Spleen (tissue), 13 donors: ENCODE measurements around the gene GATD1. TPM values are rescaled to one million over a fixed set of nuclear protein-coding genes. Genes with fewer than 3 reads are reported as not detected.

Source experiments
- DNase-seq: peaks from one replicate; pipeline ENCODE4 v3.0.0-alpha.2; 2020
- H3K27ac ChIP-seq, 8 donors: fragments of 200-600 bp; sonication (generic) in 7 of 8; 1 replicate in 4 of 8; 2 replicates in 4 of 8; pipeline versions ENCODE4 v1.5.0 to v1.8.0; 2016 to 2021; ENCODE audit warnings: inconsistent platforms in 4 of 8, mild to moderate bottlenecking in 4 of 8, moderate library complexity in 1 of 8
- H3K27me3 ChIP-seq, 7 donors: fragments of 200-600 bp; sonication (generic) in 6 of 7; replicated peaks in 1 of 7; 1 replicate in 4 of 7; 2 replicates in 3 of 7; pipeline versions ENCODE4 v1.5.0 to v1.8.0; 2016 to 2021; ENCODE audit warnings: inconsistent platforms in 3 of 7, mild to moderate bottlenecking in 1 of 7
- H3K36me3 ChIP-seq, 6 donors: fragments of 200-600 bp; sonication (generic) in 5 of 6; 1 replicate in 4 of 6; 2 replicates in 2 of 6; pipeline versions ENCODE4 v1.5.0 to v1.8.0; 2016 to 2021; ENCODE audit warnings: inconsistent platforms in 2 of 6
- H3K4me1 ChIP-seq, 6 donors: fragments of 200-600 bp; sonication (generic) in 5 of 6; 1 replicate in 3 of 6; 2 replicates in 3 of 6; pipeline versions ENCODE4 v1.5.0 to v1.8.0; 2016 to 2021; ENCODE audit warnings: inconsistent platforms in 3 of 6
- H3K4me3 ChIP-seq, 8 donors: fragments of 200-600 bp; sonication (generic) in 7 of 8; 1 replicate in 4 of 8; 2 replicates in 4 of 8; pipeline versions ENCODE4 v1.5.0 to v1.8.0; 2016 to 2021; ENCODE audit warnings: inconsistent platforms in 4 of 8, mild to moderate bottlenecking in 4 of 8, moderate library complexity in 2 of 8
- H3K9me3 ChIP-seq, 8 donors: fragments of 200-600 bp; sonication (generic) in 7 of 8; 1 replicate in 4 of 8; 2 replicates in 4 of 8; pipeline versions ENCODE4 v1.5.0 to v1.8.0; 2016 to 2021; ENCODE audit warnings: inconsistent platforms in 4 of 8
- POLR2A ChIP-seq, 3 donors: fragments of 450-650 bp; IDR thresholded peaks; one replicate each; pipeline ENCODE4 v1.5.1; 2017; ENCODE audit warnings: antibody characterized with exemption in 3 of 3, mild to moderate bottlenecking in 1 of 3
- POLR2AphosphoS5 ChIP-seq, 3 donors: sonication (generic); formaldehyde crosslinking; IDR thresholded peaks; one replicate each; pipeline ENCODE4 v1.5.1; 2017; ENCODE audit warnings: antibody characterized with exemption in 3 of 3
- WGBS, 5 donors: extraction: QIAGEN DNeasy Blood & Tissue Kit in 3 of 5; methylation state at CpG; one replicate each; pipeline versions ENCODE4 v1.1.5 to v1.1.7; 2013 to 2018; 5-methylcytosine and 5-hydroxymethylcytosine counted together
- intact Hi-C: fragments of 100-400 bp; cut with DNase I; formaldehyde crosslinking; loops from one replicate; pipeline ENCODE4 v1.15.0; 2023; ENCODE audit warnings: low total_unique reads
- long read RNA-seq, 2 donors: transcript quantifications; one replicate each; lab custom pipeline, GENCODE V29; 2026
- polyA plus RNA-seq, 3 donors: library from polyadenylated mRNA; stranded (reverse); fragments of 200-250 nt; gene quantifications; one replicate each; pipeline ENCODE4 v1.2.1, GENCODE V29; 2013
- total RNA-seq, 7 donors: library from RNA; depleted of rRNA in 3 of 7; stranded (reverse); fragments of >200 nt in 3 of 7; fragmentation: NEBNext Ultra II Directional in 4 of 7; extraction: Animal tissue kit (Norgen Biotek cat#: 25700) in 4 of 7; gene quantifications; one replicate each; pipeline versions ENCODE4 v1.1.0 to v1.2.1, GENCODE V29; 2016 to 2021
- TF ChIP-seq, protein P1 (sequence below), 11 experiments: fragments of 200-600 bp in 7 of 11; fragments of 450-650 bp in 4 of 11; sonication (generic) in 4 of 11; IDR thresholded peaks in 8 of 11; conservative IDR thresholded peaks in 3 of 11; 1 replicate in 7 of 11; 2 replicates in 4 of 11; pipeline versions ENCODE4 v1.4.0 to v1.8.0; 2016 to 2021; ENCODE audit warnings: antibody characterized with exemption in 11 of 11, inconsistent platforms in 4 of 11, mild to moderate bottlenecking in 1 of 11
- donor health status: healthy with polysubstance abuse.
- donor health status: DM: no; HTN: no; CAD: no; lungs with moderate emphysema.
- donor health status: DM: no; HTN: no; CAD: no.
- donor health status: Bipolar disorder and iron deficiency.
- donor health status: healthy.
- donor health status: DM: no; HTN: no; CAD: no.
- donor health status: DM: yes; HTN: yes; CAD: no.

GATD1 gene, protein sequence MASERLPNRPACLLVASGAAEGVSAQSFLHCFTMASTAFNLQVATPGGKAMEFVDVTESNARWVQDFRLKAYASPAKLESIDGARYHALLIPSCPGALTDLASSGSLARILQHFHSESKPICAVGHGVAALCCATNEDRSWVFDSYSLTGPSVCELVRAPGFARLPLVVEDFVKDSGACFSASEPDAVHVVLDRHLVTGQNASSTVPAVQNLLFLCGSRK
- total RNA-seq (10 to 100 TPM; 26.0 to 56.4 (median 50.9) TPM), polyA plus RNA-seq (10 to 100 TPM; 13.9 to 44.5 (median 17.4) TPM)
- long read RNA-seq, donor 1, full-length matches to known transcripts = 2 of 2 reads
- long read RNA-seq, donor 1, partial matches to known transcripts = 0 of 2 reads
- long read RNA-seq, donor 1, other reads (novel, unspliced or antisense) = 0 of 2 reads
- long read RNA-seq, donor 2, full-length matches to known transcripts = 3 of 3 reads
- long read RNA-seq, donor 2, partial matches to known transcripts = 0 of 3 reads
- long read RNA-seq, donor 2, other reads (novel, unspliced or antisense) = 0 of 3 reads

DNA sequence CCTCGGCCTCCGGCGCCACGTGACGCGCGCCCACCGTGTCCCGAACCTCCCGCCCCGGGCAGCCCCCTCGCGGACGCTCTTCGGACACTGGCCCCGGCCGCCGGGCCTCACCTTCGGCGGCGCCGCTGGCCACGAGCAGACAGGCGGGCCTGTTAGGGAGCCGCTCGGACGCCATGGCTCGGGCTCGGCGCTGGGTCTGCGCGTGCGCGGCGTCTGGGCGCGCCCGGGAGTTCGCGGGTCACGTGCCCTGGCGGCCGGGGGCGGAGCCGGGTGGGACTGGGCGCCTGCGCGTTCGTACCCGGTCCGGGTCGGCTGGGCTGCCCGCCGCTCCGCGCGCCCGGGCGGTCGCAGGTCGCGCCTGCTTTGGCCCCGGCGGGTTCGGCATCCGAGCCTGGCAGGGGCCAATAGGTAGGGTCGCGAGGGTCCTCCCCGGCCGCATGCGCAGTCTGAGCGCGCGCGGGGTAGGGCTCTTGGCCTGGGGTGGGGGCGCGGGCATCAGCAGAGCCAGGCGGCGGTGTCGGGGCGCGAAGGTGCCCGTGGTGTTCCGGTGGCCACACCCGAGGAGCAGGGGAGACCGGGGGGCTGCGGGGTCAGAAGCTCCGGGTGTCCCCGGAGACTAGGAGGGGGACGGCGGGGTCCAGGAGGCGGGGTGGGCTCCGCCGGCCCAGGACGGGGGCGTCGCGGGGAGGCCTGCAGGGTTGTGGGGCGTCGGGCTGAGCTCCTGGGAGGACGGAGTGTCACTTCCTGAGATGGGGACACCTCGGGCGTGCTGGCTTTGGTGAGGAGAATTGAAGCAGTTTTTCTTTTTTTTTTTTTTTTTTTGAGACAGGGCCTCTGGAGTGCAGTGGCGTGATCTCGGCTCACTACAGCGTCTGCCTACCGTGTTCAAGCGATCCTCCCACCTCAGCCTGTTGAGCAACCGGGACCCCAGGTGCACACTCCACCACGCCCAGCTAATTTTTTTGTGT lies at the start of gene GATD1:
GATD1 (minus strand) TSS at position 200 of the 968 bp plus-strand sequence; CDS start at position 175, 25 bp downstream.
- no peaks in the 10 kb centered on the region for H3K27me3 ChIP-seq
- no peaks in the 10 kb centered on the region for H3K9me3 ChIP-seq
- DNase-seq = peak; percentile 99
- peak within 1 kb of the TSS; percentile 46 to 97 (median 76) for H3K4me3 ChIP-seq
- peaks cover 14 to 74% (median 44%) of the 10 kb centered on the region in 6 donors for H3K4me1 ChIP-seq
- intact Hi-C loops = no loop called here
- peaks cover 0 to 23% (median 13%) of the 10 kb centered on the region in 6 donors for H3K36me3 ChIP-seq
- TF ChIP-seq, protein P1, sequence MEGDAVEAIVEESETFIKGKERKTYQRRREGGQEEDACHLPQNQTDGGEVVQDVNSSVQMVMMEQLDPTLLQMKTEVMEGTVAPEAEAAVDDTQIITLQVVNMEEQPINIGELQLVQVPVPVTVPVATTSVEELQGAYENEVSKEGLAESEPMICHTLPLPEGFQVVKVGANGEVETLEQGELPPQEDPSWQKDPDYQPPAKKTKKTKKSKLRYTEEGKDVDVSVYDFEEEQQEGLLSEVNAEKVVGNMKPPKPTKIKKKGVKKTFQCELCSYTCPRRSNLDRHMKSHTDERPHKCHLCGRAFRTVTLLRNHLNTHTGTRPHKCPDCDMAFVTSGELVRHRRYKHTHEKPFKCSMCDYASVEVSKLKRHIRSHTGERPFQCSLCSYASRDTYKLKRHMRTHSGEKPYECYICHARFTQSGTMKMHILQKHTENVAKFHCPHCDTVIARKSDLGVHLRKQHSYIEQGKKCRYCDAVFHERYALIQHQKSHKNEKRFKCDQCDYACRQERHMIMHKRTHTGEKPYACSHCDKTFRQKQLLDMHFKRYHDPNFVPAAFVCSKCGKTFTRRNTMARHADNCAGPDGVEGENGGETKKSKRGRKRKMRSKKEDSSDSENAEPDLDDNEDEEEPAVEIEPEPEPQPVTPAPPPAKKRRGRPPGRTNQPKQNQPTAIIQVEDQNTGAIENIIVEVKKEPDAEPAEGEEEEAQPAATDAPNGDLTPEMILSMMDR (IDR thresholded peaks at IDR 0.05 in 8 of 11, conservative IDR thresholded peaks at IDR 0.05 in 3 of 11) = no peak
- TF ChIP-seq POLR2A (IDR thresholded peaks at IDR 0.05) = peak in 2 of 3 donors; percentile 33 to 67
- TF ChIP-seq POLR2AphosphoS5 (IDR thresholded peaks at IDR 0.05) = peak; percentile 86 to 91 (median 90)
- 1 to 2% (median 1%) methylated on average over 60 to 110 of the region's 110 CpGs for WGBS, 5 donors
- H3K27ac ChIP-seq = peak within 1 kb of the TSS; percentile 43 to 91 (median 84)

DNA sequence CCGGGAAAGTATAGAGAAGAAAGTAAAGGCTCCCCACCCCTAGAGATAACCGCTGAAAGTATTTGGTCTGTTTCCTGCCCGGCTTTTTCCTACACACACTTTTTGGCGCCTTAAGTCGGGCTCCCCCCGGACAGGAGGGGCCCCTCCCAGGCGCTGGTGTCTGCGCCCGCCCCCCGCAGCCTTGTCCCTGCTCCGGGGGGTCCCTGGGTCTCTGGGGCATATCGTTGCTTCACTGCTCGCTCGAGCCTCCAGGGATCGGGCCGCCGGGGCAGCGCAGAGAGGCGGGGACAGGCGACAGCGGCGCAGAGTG lies 49.5 kb upstream of the GATD1 start:
- intact Hi-C loops = no loop called here
- H3K4me1 ChIP-seq = peaks cover 46 to 99% (median 78%) of the 10 kb centered on the region in 6 donors
- H3K36me3 ChIP-seq = peaks cover 0 to 42% (median 34%) of the 10 kb centered on the region in 6 donors
- H3K27me3 ChIP-seq = peaks cover 0 to 52% (median 22%) of the 10 kb centered on the region in 7 donors
- 0 to 2% (median 1%) methylated on average over 10 to 22 of the region's 22 CpGs for WGBS, 5 donors
- DNase-seq = no peak
- TF ChIP-seq POLR2AphosphoS5 (IDR thresholded peaks at IDR 0.05) = peak in 1 of 3 donors; percentile 21
- TF ChIP-seq, protein P1 (IDR thresholded peaks at IDR 0.05 in 8 of 11, conservative IDR thresholded peaks at IDR 0.05 in 3 of 11) = no peak
- TF ChIP-seq POLR2A (IDR thresholded peaks at IDR 0.05) = no peak
- H3K4me3 ChIP-seq = peak overlapping the region; percentile 29 to 74 (median 50)
- H3K9me3 ChIP-seq = no peaks in the 10 kb centered on the region
- H3K27ac ChIP-seq = peak overlapping the region in 7 of 8 donors; percentile 63 to 88 (median 80)

DNA sequence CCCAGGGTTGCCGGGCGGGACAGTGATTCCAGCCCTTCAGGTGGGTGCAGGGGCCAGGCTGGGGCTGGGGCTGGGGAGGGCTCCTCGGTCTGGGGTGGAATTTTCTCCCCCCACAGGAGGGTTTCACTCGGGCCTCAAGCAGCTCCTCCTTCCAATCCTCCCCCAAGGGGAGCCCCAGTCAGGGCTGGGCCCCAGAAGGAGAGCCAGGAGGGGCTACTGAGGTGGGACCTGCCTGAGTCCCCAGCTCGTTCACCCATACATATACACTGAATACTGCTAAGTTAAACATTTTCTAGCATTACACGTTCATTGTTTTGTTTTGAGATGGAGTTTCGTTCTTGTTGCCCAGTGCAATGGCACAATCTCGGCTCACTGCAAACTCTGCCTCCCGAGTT lies 48.9 kb upstream of the GATD1 start:
- no peak for DNase-seq
- peaks cover 49 to 99% (median 78%) of the 10 kb centered on the region in 6 donors for H3K4me1 ChIP-seq
- peaks cover 0 to 47% (median 34%) of the 10 kb centered on the region in 6 donors for H3K36me3 ChIP-seq
- H3K4me3 ChIP-seq = peak overlapping the region in 2 of 8 donors; percentile 55 to 74
- intact Hi-C loops = no loop called here
- WGBS, 5 donors = 63 to 88% (median 69%) methylated on average over 6 to 9 of the region's 9 CpGs
- peaks cover 0 to 46% (median 22%) of the 10 kb centered on the region in 7 donors for H3K27me3 ChIP-seq
- TF ChIP-seq POLR2AphosphoS5 (IDR thresholded peaks at IDR 0.05) (peak in 1 of 3 donors; percentile 4), POLR2A (IDR thresholded peaks at IDR 0.05) (no peak)
- TF ChIP-seq, protein P1 (IDR thresholded peaks at IDR 0.05 in 8 of 11, conservative IDR thresholded peaks at IDR 0.05 in 3 of 11) = no peak
- peak overlapping the region in 5 of 8 donors; percentile 63 to 88 (median 86) for H3K27ac ChIP-seq
- H3K9me3 ChIP-seq = no peaks in the 10 kb centered on the region
